PFSK-1 (cell line): ENCODE results near the gene CABYR.

Source experiments
- FOXP2 ChIP-seq: optimal IDR thresholded peaks from 2 replicates; pipeline ENCODE3; 2011; ENCODE audit warnings: borderline replicate concordance, control low read depth, inconsistent platforms; ENCODE audit not compliant: insufficient read depth; ENCODE audit errors: extremely low read length, extremely low read depth
- POLR2AphosphoS5 ChIP-seq: IDR thresholded peaks from 2 replicates; pipeline ENCODE4 v1.6.1; 2012; ENCODE audit warnings: low read depth, mild to moderate bottlenecking, control low read depth, low read length, moderate library complexity
- REST ChIP-seq, 2 experiments: IDR thresholded peaks; 2 replicates each; pipeline versions ENCODE4 v1.6.1 to v1.8.0; 2011 to 2012; ENCODE audit warnings: low read depth in 2 of 2, low read length in 2 of 2, control low read depth in 1 of 2, inconsistent platforms in 1 of 2, mild to moderate bottlenecking in 1 of 2, moderate library complexity in 1 of 2; ENCODE audit not compliant: insufficient read depth in 1 of 2
- SIN3A ChIP-seq: IDR thresholded peaks from 2 replicates; pipeline ENCODE4 v1.6.1; 2012; ENCODE audit warnings: mild to moderate bottlenecking, low read length, moderate library complexity, borderline replicate concordance; ENCODE audit not compliant: insufficient read depth
- TAF1 ChIP-seq: IDR thresholded peaks from 2 replicates; pipeline ENCODE4 v1.6.1; 2012; ENCODE audit warnings: low read length, control low read depth, borderline replicate concordance; ENCODE audit not compliant: insufficient read depth

The CABYR gene

DNA sequence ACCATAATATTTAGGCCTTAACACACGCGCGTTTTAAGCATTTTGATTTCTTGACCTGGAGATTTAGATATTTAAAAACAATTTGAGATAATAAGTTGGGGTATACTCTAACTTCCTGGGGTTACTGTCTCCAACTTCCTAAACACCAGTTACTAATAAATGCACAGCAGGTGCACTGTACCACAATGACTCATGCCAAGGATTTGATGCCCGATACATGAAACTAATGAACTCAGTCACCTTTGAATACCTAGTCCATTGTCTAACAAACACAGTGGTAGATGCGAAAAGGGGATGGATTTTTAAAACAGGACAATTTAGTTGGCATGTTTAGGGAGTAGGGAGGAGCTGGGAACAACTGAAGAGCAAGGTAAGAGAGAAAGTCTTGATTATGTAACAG, 21.2 kb downstream of the CABYR start:
- TF ChIP-seq TAF1 (no peak), SIN3A (no peak)

DNA sequence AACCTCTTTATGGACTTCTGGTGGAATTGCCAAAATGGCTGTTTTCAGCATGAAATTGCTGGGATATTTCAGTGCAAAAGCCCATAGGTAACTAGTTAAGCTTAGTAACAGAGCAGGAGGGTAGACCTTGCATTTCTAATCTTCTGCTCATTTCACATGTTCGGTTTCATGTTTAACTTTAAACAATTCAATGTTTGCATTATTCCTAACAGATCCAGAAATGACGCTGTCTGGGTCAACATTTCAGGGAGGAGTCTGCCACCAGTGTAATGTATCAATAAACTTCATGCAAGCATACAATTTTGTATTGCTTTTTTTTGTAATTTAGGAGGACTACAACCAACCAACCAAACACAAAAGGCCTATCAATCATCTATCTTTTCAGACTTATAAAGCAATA, 22.4 kb downstream of the CABYR start:
- TF ChIP-seq REST (IDR thresholded peaks at IDR 0.05; ENCODE audit: insufficient read depth in 1 of 2, low read depth in 2 of 2, low read length in 2 of 2) (no peak), FOXP2 (no peak), TAF1 (no peak), POLR2AphosphoS5 (no peak), SIN3A (no peak)

- TF ChIP-seq TAF1 (no peak), FOXP2 (no peak), REST (IDR thresholded peaks at IDR 0.05; ENCODE audit: insufficient read depth in 1 of 2, low read depth in 2 of 2, low read length in 2 of 2) (no peak), POLR2AphosphoS5 (no peak), SIN3A (no peak)
Measured at GRCh38 chr18:24168496-24168895, 29.6 kb downstream of the CABYR start.

- TF ChIP-seq TAF1 (no peak), POLR2AphosphoS5 (no peak), FOXP2 (no peak), REST (IDR thresholded peaks at IDR 0.05; ENCODE audit: insufficient read depth in 1 of 2, low read depth in 2 of 2, low read length in 2 of 2) (no peak), SIN3A (no peak)
Measured at GRCh38 chr18:24170360-24170759, 31.5 kb downstream of the CABYR start.

GRCh38 chr18:24173997-24174396, 35.1 kb downstream of the CABYR start:
- TF ChIP-seq POLR2AphosphoS5 (no peak), SIN3A (no peak), TAF1 (no peak), FOXP2 (no peak), REST (IDR thresholded peaks at IDR 0.05; ENCODE audit: insufficient read depth in 1 of 2, low read depth in 2 of 2, low read length in 2 of 2) (no peak)
